GM12801 (cell line): ENCODE measurements around the gene USP37.

ENCODE experiments used
- CTCF ChIP-seq: IDR thresholded peaks from one replicate; pipeline ENCODE4 v1.5.1; 2011; ENCODE audit warnings: control low read depth; ENCODE audit not compliant: insufficient read length; ENCODE audit errors: extremely low read depth

USP37 gene

GRCh38 chr2:218428846-218429558, 139.1 kb downstream of the USP37 start:
- TF ChIP-seq CTCF: no peak

GRCh38 chr2:218427741-218428140, 140.4 kb downstream of the USP37 start:
- no peak for TF ChIP-seq CTCF

- no peak for TF ChIP-seq CTCF
Observed at GRCh38 chr2:218425531-218425930, 142.6 kb downstream of the USP37 start.

GRCh38 chr2:218423584-218423983, 144.6 kb downstream of the USP37 start:
- no peak for TF ChIP-seq CTCF

GRCh38 chr2:218422403-218423086, 145.6 kb downstream of the USP37 start:
- no peak for TF ChIP-seq CTCF

GRCh38 chr2:218421027-218421426, 147.1 kb downstream of the USP37 start:
- no peak for TF ChIP-seq CTCF

GRCh38 chr2:218419630-218420216, 148.4 kb downstream of the USP37 start:
- TF ChIP-seq CTCF: no peak
